ENCODE results near the gene STIM2.

The STIM2 gene

GRCh38 chr4:26837993-26838842 is 22.4 kb upstream of the STIM2 start:
- DNase-seq, result no peak

DNA sequence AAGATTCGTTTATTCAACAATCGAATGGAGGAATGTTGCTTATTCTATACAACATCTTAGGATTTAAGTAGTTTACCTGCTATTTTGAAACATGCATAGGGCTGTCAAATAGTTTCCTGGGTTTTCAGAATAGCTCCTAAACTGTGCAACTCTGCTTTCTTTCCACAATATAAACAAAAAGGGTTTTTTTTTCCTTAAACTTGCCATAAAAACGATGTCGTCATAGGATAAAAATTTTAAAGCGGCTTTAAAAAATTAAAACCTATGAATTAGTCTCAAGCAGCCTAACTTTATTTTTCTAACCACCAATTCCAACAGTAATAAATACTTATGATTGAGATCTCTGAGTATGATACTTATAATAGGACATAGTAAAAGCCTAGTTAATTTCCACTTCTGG is 21.6 kb upstream of the STIM2 start:
- no peak for DNase-seq

GRCh38 chr4:26839534-26839951 is 21.1 kb upstream of the STIM2 start:
- peak; percentile 19 for DNase-seq

- DNase-seq, result no peak
Observed at GRCh38 chr4:26840786-26841185, 19.9 kb upstream of the STIM2 start.

DNA sequence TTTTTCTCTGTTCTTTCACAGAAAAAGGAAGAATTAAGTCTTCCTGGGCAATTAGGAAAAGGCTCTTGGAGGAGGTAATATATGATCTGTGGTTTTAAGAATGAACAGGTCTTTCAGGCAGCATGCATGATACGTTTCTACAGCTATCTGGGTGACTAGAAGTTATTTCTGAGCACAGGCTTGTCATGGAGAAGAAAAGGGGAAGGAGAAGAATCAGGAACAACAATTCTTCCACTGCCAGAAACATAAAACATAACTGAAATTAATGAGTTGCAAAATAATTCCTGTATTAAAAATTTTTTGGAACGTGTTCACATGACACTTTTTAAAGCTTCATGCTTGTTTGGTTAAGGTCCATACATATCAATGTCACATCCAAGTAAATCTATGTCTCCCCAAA is 17.7 kb upstream of the STIM2 start:
- no peak for DNase-seq

DNA sequence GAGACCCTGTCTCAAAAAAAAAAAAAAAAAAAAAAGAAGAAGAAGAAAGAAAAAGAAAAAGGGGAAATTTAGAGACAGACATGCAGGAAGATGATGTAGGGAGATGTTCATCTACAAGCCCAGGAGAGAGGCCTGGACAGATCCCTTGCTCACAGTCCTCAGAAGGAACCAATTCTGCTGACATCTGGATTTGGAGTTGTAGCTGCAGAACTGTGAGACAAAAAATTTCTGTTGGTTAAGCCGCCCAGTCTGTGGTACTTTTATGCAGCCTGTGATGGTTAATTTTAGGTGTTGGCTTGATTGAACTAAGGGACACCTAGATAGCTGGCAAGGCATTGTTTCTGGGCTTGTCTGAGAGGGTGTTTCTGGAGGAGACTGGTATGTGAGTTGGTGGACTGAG is 10.1 kb upstream of the STIM2 start:
- DNase-seq, result no peak

DNA sequence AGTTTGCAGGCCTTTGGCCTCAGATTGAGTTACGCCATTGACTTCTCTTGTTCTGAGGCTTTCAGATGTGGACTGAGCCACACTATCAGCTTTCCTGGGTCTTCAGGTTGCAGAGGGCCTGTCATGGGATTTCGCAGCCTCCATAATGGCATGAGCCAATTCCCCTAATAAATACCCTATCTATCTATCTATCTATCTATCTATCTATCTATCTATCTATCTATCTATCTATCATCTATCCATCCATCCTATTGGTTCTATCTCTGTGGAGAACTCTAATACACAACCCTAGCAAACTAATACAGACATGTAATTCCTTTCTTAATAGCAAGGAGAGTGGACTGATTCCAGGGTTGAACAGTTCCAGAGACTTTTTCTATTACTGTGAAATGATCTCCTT is 9.5 kb upstream of the STIM2 start:
- no peak for DNase-seq

GRCh38 chr4:26854701-26855100 is 5.9 kb upstream of the STIM2 start:
- DNase-seq, result no peak

DNA sequence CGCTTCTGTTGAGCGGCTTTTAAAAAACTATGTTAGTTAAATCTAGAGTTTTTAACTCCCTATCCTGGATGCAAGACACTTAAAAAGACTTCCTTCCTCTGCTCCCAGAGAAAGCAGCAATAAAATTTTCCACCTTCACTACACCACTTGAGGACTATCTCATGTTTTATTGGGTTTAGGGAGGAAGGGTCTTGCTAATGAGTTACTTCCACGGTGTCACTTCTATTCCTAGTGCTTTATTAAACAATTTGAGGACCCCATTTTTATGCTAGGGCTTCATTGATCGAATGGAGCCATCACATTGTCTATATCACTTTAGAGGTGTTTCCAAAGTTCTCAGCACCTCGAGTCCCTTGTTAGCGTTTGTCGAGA is 3.7 kb upstream of the STIM2 start:
- no peak for DNase-seq

- DNase-seq, result peak; percentile 72
Observed at GRCh38 chr4:26857278-26858034, 3.2 kb upstream of the STIM2 start.

DNA sequence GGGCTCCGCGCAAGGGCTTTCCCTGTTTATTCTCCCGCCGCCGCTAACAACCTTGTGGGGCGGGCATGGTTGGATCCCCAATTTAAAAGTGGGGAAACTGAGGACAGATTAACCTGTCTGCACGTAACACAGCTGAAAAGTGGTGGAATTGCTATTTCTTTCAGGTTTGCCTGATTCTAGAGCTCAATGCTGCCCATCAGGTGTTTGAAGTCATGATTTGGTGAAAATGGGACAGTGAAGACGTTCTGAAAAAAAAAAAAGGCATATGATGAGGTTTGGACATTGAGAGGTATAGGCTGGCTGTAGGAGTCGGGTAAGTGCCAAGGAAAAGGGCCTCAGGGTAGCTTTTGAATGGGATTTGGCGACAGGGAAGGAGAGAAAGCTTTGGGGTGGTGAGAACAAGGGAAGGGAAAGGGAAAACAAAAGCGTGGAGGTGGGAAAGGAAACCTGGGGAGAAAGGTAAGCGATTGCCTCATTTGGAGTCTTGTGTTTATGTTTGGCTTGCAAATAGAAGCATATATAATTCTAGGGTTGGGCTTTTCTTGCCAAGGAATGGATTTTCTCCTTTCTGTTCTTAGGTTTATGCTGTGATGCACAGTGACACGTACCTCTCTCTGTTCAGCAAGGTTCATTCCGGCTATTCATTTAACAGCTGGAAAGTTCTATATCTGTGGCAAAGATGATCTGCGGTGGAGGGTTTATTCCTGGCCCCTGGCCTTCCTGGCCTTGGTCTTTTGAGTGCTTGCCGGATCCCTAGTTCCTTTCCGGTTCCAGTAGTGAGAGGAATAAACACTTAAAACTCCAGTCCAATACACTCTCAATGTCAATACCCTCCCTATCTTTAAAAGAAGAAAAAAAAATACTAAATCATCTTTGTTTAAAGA is 2.4 kb upstream of the STIM2 start:
- DNase-seq, result no peak

- DNase-seq, result no peak
Observed at GRCh38 chr4:26858947-26859401, 1.7 kb upstream of the STIM2 start.

DNA sequence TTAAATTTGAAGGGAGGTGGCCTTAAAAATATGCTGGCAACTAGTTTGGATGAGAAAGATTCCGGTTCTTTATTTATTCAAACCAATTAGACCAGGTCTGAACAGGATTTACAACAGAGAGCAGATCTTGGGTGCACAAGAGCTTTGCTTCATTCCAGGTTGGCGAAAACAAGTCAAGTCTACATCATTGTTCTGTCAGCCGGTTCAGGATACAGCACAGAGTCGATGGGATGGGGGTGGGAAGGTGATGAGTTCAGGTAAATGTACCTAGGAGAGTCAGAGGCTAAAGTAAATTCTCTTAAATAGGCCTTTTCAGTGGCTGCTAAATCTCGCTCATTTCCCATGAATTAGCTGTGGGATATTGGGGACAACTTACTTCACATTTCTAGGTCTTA is 882 bp upstream of the STIM2 start:
- DNase-seq, result no peak

- peak; percentile 62 for DNase-seq
Observed at GRCh38 chr4:26860922-26861433, 337 bp downstream of the STIM2 start.

DNA sequence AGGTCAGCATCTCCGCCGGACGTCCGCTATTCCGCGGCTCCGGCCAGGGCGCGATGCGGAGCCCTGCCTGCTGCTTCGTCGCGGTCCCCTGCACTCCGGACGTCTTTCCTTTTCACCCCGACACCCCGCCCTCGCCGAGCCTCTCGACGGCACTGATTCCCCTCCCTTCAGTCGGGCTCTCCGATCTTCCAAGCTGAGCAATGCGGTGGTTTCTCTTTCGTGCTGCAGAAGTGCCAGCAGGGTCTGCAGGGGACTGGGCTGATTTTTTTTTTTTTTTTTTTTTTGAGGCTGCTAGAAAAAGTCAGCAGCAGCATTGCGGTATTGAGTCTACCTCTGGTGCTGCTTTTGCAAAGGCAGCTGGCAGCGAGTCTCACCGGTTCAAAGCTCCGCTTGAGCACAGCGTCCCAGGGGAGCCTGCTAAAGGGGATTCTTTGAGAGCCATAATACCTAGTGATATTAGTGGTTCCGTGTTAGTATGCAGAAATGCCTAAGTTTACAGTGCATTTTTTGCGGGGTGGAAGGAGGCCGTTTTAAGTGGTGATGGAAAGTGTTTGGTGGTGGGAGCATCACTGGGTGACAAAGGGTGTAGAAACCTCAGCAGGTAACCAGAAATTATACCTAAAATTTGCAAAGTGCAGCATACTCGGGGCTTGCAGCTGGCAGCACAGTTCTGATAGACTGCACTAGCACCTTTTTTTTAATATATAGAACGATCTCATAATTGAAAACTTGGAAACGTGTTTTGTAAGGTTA is 969 bp downstream of the STIM2 start:
- peak; percentile 69 for DNase-seq

DNA sequence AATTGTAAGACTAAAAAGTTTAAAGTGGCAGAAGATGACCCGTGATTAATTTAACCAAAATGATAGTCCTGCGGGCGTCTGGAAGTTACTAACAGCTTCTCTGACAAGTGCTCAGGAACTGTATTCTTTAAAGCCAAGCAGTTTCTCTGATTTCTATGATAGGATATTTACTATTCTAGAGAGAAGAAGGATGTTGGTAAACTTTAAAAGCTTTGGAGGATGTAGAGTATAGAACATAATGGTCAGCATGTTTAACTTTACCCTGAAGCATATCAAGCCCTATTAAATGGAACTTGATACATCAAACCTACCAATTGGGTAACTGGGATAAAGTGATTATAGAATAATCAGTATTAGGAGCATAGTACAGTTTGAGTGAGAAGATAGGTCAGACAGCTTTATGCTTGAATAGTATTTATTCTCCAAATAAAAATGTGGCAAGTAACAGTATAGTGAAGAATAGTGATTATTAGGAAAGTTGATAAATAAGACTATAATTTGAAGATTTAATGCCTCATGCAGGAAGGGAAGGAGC is 1.8 kb downstream of the STIM2 start:
- DNase-seq, result no peak

GRCh38 chr4:26863512-26863911 is 2.9 kb downstream of the STIM2 start:
- DNase-seq, result no peak

GRCh38 chr4:26864899-26865298 is 4.3 kb downstream of the STIM2 start:
- no peak for DNase-seq

- no peak for DNase-seq
Observed at GRCh38 chr4:26866203-26866602, 5.6 kb downstream of the STIM2 start.

GRCh38 chr4:26866781-26867180 is 6.1 kb downstream of the STIM2 start:
- DNase-seq, result no peak

DNA sequence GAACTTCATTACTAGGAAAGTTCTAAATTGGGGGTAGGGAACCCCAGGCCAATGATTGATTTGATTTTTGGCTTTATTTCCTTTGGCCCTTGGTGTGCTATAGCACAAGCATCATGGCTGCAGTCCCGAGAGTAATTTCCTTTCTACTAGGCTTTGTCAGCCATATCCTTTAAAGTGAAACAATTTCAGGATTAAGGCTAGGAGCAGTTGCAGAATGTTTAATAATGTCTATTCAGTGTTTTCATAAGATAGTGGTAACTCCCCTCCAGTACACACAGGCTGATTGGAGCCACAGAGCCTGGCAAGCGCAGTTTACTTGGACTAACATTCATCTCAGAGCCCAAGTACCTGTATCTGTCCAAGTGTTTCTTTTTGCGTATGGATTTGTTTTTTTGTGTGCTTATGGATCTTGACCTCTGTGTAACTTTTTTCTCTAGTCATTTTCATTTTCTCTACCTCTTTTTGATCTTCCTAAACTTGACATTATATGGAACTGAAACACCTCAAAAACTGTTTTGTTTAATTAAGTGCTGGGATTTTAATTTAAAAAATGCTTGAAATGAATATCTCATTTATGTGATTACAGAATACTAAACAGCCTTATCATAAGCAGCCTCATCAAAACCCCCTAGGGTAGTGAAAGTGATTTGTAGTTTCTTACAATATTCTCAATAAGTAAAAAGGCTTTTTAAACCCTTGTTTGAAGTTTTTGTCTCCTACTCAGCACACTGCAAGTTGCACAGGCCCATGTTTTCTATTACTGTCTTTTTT is 7.5 kb downstream of the STIM2 start:
- DNase-seq, result no peak
